Measurements from ENCODE around the gene JPH2. TPM values are rescaled to one million over a fixed set of nuclear protein-coding genes. Genes with fewer than 3 reads are reported as not detected.

The JPH2 gene
- total RNA-seq, 2 donors from 2014 or later: 121 to 130 TPM

GRCh38 chr20:44217342-44218092 lies 30.5 kb upstream of the JPH2 start:
- intact Hi-C loops (cut with DNase I): loop anchor here in 1 of 2 donors (10.0 kb wide), 1 partner anchor 97 kb away; the partner anchor contains the start of gene FITM2
- DNase-seq (ENCODE audit: low spot score): no peak

GRCh38 chr20:44215125-44215524 lies 28.1 kb upstream of the JPH2 start:
- DNase-seq (ENCODE audit: low spot score): peak; percentile 90
- intact Hi-C loops (cut with DNase I): loop anchor here (1.0 to 10.0 kb wide), 2 partner anchors 96 to 100 kb away; partner anchors contain the start of gene FITM2 (in 2 of the 2)

GRCh38 chr20:44212792-44213191 lies 25.8 kb upstream of the JPH2 start:
- DNase-seq (ENCODE audit: low spot score): no peak
- intact Hi-C loops (cut with DNase I): loop anchor here in 1 of 2 donors (10.0 kb wide), 1 partner anchor 102 kb away; the partner anchor contains the start of gene FITM2

- DNase-seq (ENCODE audit: low spot score): no peak
- intact Hi-C loops (cut with DNase I): loop anchor here in 1 of 2 donors (10.0 kb wide), 1 partner anchor 103 kb away; the partner anchor contains the start of gene FITM2
These were observed 24.4 kb upstream of the JPH2 start for GRCh38 chr20:44211177-44212039.

GRCh38 chr20:44210406-44211176 lies 23.6 kb upstream of the JPH2 start, which contains the start of gene OSER1:
Gene OSER1 (minus strand): TSS chr20:44210771. CDS start chr20:44206957, 3,814 bp downstream.
- peak; percentile 99 for DNase-seq (ENCODE audit: low spot score)
- intact Hi-C loops (cut with DNase I): loop anchor here in 1 of 2 donors (10.0 kb wide), 1 partner anchor 104 kb away; the partner anchor contains the start of gene FITM2

GRCh38 chr20:44209686-44210405 lies 22.9 kb upstream of the JPH2 start:
- no peak for DNase-seq (ENCODE audit: low spot score)
- intact Hi-C loops (cut with DNase I): loop anchor here in 1 of 2 donors (10.0 kb wide), 1 partner anchor 105 kb away; the partner anchor contains the start of gene FITM2

- no peak for DNase-seq (ENCODE audit: low spot score)
- intact Hi-C loops (cut with DNase I): no loop called here
These were observed 21.8 kb upstream of the JPH2 start for GRCh38 chr20:44208770-44209169.

- intact Hi-C loops (cut with DNase I): no loop called here
- no peak for DNase-seq (ENCODE audit: low spot score)
These were observed 21.2 kb upstream of the JPH2 start for GRCh38 chr20:44208165-44208564.

GRCh38 chr20:44207126-44207723 lies 20.2 kb upstream of the JPH2 start:
- DNase-seq (ENCODE audit: low spot score): no peak
- intact Hi-C loops (cut with DNase I): no loop called here

- intact Hi-C loops (cut with DNase I): no loop called here
These were observed 19.1 kb upstream of the JPH2 start for GRCh38 chr20:44206132-44206531.

GRCh38 chr20:44204832-44205215 lies 17.8 kb upstream of the JPH2 start:
- DNase-seq (ENCODE audit: low spot score): no peak
- intact Hi-C loops (cut with DNase I): no loop called here

More at GRCh38 chr20:44206132-44206531, 19.1 kb upstream of the JPH2 start:
- DNase-seq (ENCODE audit: low spot score): no peak

GRCh38 chr20:44204156-44204831 lies 17.3 kb upstream of the JPH2 start:
- no peak for DNase-seq (ENCODE audit: low spot score)
- intact Hi-C loops (cut with DNase I): no loop called here

GRCh38 chr20:44203161-44203560 lies 16.2 kb upstream of the JPH2 start:
- no peak for DNase-seq (ENCODE audit: low spot score)
- intact Hi-C loops (cut with DNase I): no loop called here

GRCh38 chr20:44200983-44201382 lies 14.0 kb upstream of the JPH2 start:
- intact Hi-C loops (cut with DNase I): no loop called here
- DNase-seq (ENCODE audit: low spot score): no peak

GRCh38 chr20:44200371-44200770 lies 13.4 kb upstream of the JPH2 start:
- intact Hi-C loops (cut with DNase I): no loop called here
- no peak for DNase-seq (ENCODE audit: low spot score)

GRCh38 chr20:44199877-44200276 lies 12.9 kb upstream of the JPH2 start:
- DNase-seq (ENCODE audit: low spot score): no peak
- intact Hi-C loops (cut with DNase I): no loop called here

GRCh38 chr20:44198872-44199271 lies 11.9 kb upstream of the JPH2 start:
- DNase-seq (ENCODE audit: low spot score): no peak
- intact Hi-C loops (cut with DNase I): no loop called here

- no peak for DNase-seq (ENCODE audit: low spot score)
- intact Hi-C loops (cut with DNase I): no loop called here
These were observed 9.3 kb upstream of the JPH2 start for GRCh38 chr20:44196271-44196670.

All from posterior vena cava (tissue), 2 donors.